Gastrocnemius medialis (tissue), 4 donors: ENCODE results near the gene TOB1.

Experiments
- CTCF ChIP-seq, 5 experiments: fragments of 450-650 bp in 3 of 5; fragments of 200-600 bp in 2 of 5; sonication (generic) in 2 of 5; IDR thresholded peaks in 4 of 5; conservative IDR thresholded peaks in 1 of 5; 1 replicate in 4 of 5; 2 replicates in 1 of 5; pipeline ENCODE4 v1.5.1; 2016 to 2019; ENCODE audit warnings: antibody characterized with exemption in 5 of 5, mild to moderate bottlenecking in 3 of 5, moderate library complexity in 3 of 5
- POLR2A ChIP-seq, 2 donors: fragments of 450-650 bp; IDR thresholded peaks; one replicate each; pipeline ENCODE4 v1.6.1; 2017; ENCODE audit warnings: antibody characterized with exemption in 2 of 2, mild to moderate bottlenecking in 2 of 2, moderate library complexity in 2 of 2

- no peak for TF ChIP-seq POLR2A (IDR thresholded peaks at IDR 0.05)
- no peak for TF ChIP-seq CTCF (IDR thresholded peaks at IDR 0.05 in 4 of 5, conservative IDR thresholded peaks at IDR 0.05 in 1 of 5)
Observed at GRCh38 chr17:50830352-50830751, 35.8 kb downstream of the TOB1 start.
